GM12865 (cell line): ENCODE data around the gene MICAL2.

Experiments used
- DNase-seq: peaks from one replicate; pipeline ENCODE4 v3.0.0; 2010; ENCODE audit warnings: low read depth
- H3K4me3 ChIP-seq: 2 replicates; pipeline ENCODE4 v1.5.1; 2011; ENCODE audit warnings: mild to moderate bottlenecking, low read depth, low read length, control low read depth
- TF ChIP-seq, protein P1 (sequence below): IDR thresholded peaks from 2 replicates; pipeline ENCODE4 v1.5.1; 2011; ENCODE audit warnings: low read length, control low read depth, low read depth, inconsistent platforms; ENCODE audit not compliant: insufficient read depth; ENCODE audit errors: missing control alignments

The MICAL2 gene

DNA sequence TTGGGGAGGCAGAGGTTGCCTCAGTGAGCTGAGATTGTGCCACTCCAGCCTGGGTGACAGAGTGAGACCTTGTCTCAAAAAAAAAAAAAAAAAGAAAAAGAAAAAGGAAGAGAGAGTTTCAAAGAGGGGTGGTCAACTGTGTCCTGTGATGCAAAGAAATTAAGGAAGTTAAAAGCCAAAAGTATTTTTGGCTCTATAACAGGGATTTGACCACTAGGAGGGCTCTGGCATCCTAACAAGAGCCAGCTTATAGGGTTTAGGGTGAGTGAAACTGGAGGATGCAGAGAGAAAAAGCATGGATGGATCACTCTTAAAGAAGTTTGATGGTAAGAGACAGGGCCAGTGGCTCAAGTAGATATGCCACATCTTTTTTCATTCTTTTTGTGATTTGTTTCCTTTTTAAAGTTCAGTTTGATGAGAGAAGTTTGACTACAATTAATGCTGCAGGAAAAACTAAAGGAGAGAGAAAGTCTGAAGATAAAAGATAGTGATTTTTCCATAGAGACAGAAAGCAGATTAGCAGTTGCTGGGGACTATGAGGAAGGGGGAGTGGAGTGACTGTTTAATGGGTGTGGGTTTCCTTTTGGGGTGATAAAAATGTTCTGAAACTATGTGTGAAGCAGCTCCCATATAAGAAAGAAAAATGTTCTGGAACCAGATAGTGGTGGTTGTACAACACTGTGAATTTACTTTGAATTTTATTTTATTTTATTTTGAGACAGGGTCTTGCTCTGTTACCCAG lies 11.1 kb upstream of the MICAL2 start:
- no peak overlapping the region for H3K4me3 ChIP-seq
- TF ChIP-seq, protein P1, sequence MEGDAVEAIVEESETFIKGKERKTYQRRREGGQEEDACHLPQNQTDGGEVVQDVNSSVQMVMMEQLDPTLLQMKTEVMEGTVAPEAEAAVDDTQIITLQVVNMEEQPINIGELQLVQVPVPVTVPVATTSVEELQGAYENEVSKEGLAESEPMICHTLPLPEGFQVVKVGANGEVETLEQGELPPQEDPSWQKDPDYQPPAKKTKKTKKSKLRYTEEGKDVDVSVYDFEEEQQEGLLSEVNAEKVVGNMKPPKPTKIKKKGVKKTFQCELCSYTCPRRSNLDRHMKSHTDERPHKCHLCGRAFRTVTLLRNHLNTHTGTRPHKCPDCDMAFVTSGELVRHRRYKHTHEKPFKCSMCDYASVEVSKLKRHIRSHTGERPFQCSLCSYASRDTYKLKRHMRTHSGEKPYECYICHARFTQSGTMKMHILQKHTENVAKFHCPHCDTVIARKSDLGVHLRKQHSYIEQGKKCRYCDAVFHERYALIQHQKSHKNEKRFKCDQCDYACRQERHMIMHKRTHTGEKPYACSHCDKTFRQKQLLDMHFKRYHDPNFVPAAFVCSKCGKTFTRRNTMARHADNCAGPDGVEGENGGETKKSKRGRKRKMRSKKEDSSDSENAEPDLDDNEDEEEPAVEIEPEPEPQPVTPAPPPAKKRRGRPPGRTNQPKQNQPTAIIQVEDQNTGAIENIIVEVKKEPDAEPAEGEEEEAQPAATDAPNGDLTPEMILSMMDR, result no peak
- DNase-seq, result no peak

DNA sequence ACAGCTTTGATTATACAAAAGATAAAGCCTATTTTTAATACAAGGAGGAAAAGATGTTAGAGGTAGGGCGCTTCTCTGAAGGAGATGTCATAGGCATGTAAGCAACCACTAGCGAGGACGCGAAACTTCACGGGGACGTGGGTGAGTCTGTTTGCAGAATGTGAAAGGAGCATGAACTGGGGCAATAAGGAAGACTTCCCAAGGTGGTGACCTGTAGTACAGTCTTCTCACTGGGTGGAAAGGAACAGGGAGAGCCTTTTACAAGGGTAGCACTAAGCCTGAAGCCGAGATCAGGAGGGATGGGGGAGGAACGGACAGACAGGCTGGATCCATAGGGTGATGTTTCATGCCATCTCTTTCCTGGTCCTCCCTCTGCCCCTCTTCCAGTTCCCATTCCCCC lies 10.0 kb upstream of the MICAL2 start:
- TF ChIP-seq, protein P1, result no peak

GRCh38 chr11:12100841-12101242 lies 9.5 kb upstream of the MICAL2 start:
- H3K4me3 ChIP-seq, result no peak overlapping the region
- DNase-seq, result no peak
- TF ChIP-seq, protein P1, result no peak

More for the DNA sequence above, 10.0 kb upstream of the MICAL2 start:
- no peak for DNase-seq
- no peak overlapping the region for H3K4me3 ChIP-seq

GRCh38 chr11:12101318-12101717 lies 9.1 kb upstream of the MICAL2 start:
- TF ChIP-seq, protein P1, result no peak
- no peak overlapping the region for H3K4me3 ChIP-seq
- DNase-seq, result no peak

DNA sequence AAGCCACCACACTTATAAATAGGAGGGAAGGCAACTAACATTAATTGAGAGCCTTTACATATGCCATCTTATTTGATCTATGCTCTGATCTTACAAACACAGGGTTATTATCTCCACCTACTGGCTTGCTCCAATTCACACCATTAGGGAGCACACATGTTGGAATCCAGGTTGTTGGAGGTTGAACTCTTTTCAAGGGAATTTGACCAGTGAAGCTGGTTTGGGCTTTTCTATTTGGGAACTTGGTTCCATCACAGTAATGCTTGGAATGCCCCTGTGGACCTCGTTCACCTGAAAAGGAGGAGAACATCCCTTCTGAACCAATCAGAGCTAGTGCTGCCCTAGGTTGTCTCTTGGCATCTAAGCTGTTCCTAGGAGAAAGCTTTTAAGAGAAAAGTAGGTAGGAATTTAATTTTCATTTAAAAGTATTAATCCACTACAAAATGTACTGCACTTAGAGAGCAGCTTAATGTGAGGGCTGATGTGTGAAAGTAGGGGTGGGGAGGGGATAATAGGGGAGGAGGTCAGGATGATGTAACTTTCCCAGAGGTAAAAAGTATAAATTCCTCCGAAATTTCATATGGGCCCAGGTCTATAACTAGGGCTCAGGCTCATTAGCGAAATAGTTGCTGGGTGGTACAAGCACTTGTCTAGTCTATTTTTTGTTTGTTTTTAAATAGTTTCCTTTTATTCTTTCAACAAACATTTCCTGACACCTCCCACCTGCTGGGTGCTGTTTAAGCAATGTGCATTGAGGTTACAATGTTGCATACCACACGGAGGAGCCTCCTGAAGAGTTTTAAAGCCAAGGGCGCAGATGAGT lies 7.6 kb upstream of the MICAL2 start:
- TF ChIP-seq, protein P1, result no peak
- DNase-seq, result no peak
- no peak overlapping the region for H3K4me3 ChIP-seq

DNA sequence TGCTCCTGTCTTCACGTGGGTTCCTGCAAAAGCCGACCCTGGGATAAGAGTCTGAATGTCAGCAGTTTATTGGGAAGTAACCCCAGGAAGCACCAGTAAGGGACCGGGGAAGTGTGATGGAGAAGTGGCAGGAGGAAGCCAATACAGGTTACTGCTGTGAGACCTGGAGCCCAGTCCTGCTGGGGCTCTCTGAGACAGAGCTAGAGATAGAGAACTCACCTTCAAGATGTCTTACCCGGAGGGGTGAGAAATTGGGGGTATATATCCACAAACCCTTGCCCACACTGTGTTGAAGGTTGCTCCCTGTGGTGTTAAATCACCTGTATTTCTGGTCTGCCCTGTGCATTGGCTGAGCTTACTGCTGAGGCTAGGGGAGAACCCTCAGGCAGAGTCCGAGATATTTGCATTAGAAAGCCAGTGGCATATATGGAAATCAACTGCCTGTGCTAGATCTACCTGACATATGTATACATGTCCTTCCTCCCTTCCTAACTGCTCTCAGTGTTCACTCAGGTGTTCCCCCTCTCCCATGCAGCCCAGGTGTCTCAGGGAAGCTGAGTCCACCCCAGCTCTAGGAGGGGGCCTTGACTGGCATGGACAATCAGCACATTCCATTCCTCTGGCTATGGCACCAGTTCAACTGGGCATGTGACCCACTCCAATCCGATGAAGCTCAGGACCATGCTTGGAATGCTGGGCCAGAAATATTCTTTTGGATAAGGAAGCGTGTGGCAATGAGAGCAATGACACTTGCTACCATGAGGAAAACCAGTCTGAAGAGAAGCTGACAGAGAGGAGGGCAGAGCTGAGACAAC lies 6.8 kb upstream of the MICAL2 start:
- H3K4me3 ChIP-seq, result no peak overlapping the region
- TF ChIP-seq, protein P1, result no peak
- DNase-seq, result no peak
